NCI-H226 (cell line): ENCODE results near the gene GALNT6.

ENCODE experiments used
- DNase-seq: peaks from one replicate; pipeline ENCODE4 v3.0.0-alpha.2; 2015

Gene GALNT6

DNA sequence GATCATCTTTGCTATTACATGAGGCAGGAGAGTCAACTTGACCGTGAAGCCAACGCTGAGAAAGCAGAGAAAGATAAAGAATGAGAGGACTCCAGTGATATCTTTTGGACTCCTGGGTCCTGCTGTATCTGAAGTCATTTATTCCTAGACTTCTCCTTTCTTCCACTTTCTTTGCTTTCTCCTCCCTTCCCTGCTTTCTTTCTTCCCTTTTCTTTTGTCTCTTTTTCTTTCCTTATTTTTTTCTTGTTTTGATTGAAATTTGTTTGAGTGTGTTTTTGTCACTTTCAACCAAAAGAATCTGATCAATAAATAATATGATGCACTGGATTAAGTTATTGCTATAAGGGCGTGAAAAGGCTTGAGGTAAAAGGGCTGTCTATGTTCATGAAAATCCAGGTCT is 13.4 kb upstream of the GALNT6 start:
- no peak for DNase-seq

DNA sequence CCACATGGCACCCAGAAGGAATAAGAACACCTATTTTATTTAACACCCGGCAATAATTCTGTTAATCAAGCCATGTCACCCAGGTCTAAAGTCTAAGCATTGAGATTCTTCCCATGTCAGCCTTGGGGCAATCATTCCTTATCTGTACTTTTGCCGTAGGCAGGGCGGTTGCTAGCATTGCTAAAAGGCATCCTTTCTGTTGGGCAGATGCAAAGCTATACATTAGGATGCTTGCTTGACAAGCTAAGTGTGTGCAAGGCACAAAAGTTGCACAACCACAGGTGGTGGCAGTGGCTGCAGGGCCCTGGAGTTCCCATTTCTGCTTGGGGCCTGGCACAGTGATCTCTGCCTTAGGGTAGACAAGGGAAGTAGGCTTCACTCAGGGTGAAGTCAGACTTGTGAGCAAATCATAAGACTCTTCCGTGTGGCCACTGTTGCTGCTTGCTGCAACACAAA is 12.5 kb upstream of the GALNT6 start:
- no peak for DNase-seq

DNA sequence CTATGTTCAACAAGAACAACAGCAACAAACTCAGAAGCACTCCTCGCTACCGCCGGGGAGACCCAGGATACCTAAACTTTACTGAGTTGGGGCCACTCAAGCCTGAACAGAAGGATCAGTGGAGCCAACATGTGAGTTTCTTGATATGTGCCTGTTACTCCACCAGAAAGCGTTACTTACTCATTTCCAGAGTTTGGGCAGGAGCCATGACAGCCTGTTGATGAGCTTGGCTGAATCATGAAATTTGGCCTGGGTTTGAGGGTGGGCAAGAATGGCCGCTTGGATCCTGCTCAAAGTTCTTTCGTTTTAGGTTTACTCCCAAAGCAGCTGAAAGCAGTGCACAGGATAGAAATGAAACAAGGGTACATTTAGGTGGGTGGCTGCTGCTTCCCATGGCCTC is 12.0 kb upstream of the GALNT6 start:
- no peak for DNase-seq

DNA sequence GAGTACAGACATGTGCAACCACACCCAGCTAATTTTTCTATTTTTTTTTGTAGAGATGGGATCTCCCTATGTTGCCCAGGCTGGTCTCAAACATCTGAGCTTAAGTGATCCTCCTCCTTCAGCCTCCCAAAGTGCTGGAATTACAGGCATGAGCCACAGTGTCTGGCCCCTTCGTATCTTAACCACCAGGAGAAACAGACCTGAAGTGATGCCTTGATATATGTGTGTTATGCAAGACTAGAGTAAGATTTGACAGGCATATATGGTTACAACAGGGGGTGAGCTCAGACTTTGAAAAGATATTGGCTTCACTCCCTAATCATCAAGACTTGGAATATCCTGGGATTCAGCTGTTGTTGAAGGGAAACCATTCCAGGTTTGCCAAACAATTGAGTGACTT is 10.7 kb upstream of the GALNT6 start:
- DNase-seq = peak; percentile 45

DNA sequence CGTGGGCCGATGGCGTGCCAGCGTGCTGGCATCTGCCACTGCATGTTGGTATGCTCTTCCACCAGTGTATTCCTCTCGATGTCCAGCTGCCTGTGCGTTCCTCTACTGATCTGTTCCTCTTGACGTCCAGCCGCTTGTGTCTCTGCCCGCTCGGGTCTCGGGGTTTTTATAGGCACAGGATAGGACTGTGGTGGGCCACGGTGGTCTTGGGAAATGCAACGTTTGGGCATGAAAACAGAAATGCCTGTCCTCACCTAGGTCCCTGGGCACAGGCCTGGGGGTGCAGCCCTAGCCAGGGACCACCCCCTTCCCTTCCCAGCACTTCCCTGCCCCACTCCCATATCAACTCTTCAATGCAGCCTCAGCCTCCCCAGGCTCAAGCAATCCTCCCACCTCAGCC is 10.3 kb upstream of the GALNT6 start:
- DNase-seq = no peak

DNA sequence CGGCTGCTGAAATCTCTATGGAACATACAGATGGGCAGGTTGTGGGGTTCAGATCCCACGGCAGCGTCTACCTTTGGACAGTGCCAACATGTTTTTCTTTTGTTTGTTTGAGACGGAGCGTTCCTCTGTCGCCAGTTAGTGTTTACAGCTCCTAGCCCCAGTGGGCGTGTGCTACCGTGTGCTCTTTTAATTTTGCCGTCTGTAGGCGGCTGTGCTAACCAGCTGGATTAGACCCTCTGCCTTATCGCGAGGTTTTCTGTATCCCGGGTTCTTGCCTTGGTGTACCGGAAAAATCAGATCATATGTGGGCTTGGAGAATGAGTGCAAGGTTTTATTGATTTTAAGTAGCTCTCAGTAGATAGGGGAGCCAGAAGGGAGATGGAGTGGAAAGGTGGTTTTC is 9.8 kb upstream of the GALNT6 start:
- no peak for DNase-seq

DNA sequence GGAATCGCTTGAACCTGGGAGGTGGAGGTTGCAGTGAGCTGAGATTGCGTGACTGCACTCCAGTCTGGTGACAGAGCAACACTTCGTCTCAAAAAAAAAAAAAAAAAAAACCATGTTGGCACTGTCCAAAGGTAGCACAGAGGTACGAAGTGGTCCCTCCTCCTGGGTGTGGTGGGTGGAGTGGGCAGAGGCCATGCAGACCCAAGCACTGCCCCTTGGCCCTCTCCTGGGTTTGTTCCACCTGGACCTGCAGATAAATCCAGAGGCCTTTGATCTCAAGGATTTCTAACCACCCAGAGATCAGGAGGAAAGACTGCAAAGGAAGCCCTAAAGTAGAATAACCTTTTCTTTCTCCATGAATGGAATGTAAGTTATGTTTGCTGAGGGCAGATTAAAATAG is 8.7 kb upstream of the GALNT6 start:
- no peak for DNase-seq

DNA sequence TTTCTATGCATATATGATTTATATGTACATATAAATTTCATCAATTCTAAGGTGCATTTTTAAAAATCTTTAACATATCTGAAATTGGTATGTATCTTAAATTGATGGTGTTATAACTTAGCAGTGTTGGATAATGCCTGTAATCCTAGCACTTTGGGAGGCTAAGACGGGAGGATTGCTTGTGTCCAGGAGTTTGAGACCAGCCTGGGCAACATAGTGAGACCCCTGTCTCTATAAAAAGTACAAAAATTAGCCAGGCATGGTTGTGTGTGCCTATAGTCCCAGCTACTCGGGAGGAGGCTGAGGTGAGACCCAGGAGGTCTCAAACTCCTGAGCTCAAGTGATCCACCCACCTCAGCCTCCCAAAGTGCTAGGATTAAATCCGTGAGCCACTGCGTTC is 6.5 kb upstream of the GALNT6 start:
- no peak for DNase-seq

DNA sequence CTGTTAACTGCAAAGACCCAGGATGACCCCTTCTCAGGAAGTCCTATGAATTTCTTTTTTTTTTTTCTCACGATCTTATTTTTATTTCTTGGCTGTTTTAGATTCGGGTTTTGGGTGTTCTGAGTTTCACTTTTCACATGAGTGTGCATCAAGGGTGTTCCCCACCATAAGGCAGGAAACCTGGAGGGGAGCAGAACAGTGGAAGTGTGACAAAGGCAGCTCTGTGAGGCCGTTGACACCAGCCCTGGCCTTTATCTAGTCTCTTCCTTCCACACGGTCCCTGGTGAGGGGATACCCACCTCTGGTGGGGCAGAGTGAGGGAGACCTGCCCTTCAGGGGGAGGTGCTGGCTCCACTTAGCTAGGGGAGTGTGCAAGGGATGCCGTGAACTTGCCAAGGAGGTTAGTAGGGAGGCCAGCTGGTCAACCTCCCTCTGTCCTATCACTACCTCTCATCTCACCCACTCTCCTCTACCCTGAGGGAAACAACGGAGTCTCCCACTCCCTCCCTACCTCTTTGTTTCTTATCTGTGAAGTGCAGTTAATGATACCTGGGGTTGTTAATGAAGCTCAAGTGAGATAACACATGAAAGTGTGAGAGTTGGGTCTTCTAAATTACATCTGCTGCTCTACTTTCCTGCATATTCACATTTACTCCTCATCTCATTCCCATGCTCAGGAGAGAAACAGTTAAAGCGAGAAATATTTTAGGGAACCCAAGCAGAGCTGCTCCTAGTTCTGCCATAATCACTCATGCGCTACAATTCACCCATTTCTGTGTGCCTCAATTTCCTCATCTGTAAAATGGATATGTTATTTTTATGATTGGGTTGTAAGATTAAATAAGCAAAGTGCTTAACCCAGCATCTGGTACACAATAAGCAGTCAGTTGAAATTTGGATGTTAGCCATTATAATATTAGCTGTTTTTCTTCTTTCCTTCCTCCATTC is 4.4 kb upstream of the GALNT6 start:
- DNase-seq = no peak

DNA sequence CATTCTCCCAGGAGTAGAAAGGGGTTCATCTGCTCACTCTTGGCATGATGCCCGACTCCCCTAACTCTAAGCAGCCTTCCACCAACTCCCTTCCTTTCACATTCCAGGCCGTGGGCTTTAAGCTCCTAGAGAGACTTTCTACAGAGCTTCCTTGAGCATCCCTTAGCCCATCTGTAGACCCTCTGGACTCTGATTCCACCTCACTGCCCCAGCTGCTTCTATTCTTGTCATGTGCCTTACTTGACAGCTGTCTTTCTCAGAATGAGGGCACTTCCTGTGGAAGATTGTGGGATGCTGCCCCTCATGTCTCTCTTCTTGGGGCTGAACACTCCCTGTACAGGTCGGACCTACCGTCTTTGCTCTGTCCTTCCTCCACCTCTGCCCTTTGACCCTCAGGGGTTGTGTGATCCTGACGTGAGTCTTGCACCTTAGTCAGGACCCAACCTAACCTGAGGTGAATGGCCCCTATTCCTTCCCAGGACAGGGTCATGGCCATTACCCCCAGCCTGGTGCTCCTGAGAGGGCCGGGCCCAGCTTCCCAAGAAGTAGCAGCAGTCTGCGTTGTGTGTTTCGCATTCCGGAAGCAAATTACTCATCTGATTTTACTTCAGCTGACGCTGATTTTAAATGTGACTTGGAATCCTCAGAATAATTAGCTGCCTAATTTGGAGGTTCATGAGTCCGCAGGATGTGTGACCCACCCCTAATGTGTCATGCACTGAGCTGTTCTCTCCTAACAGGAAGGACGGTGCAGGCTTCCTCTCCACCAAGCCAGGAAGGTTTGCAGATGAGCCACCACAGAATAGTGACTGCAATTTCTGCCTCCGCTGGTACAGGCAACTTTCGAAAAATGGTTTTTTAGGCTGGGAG is 2.7 kb upstream of the GALNT6 start:
- peak; percentile 7 for DNase-seq

DNA sequence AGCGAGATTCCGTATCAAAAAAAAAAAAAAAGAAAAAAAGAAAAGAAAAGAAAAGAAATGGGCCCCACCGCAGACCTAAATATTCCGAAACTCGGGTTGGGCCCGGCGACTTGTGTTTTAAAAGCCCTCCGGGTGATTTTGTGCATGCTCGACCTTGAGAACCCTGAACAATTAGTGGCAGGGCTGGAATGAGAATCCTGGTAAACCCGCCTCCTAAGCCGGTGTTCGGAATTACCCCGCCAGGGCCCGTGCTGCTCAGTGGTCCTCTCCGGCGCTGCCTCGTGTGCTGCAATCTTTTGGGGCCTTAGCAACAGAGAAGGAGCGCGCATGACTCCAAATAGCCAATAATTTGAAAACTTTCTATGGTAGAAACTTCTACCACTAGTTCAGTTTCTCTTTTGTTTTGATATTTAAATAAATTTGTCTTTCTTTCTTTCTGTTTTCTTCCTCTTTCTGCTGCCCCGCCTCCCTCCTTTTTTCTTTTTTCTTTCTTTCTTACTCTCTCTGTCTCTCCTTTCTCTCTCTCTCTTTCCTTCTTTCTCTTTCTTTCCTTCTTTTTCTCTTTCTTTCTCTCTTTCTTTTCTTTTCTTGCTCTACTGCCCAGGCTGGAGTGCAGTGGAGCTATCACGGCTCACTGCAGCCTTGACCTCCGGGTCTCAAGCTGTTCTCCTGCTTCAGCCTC is 1.5 kb upstream of the GALNT6 start:
- DNase-seq = no peak

DNA sequence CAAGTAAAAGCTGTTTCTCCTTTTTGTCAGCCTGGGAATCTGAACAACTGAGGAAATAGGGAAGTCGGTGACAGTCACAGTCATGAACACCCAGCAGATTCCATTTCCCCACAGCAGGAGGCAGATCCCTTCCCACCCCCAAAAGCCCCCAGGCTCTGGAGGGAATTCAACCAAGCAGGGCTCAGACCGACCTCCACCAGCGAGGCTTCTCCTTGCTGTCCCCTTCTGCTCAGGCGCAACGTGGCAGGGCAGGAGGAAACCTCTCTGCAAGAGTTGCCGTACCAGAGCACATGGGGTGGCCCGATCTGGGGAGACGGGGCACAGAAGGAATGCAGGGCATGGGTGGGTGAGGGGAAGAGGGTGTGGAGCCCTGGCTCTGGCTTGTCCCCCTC is 319 bp downstream of the GALNT6 start:
- no peak for DNase-seq

DNA sequence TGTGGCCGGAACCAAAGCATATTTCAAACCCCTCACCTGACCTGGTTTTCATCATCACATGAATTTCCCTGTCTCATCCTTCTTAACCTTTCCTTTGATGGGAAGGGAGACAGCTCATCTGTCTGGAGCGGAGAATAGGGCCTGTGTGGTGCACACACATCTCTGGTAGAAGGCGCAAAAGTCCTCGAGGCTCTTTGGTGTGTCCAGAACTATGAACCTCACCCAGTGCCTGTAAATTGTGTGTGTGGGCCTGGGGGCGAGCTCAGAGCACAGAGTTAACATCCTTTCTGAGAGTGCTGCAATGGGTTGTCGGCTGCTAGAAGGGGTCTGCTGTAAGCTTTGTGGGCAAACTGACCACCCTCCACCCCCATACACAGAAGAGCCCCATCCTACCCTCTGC is 749 bp downstream of the GALNT6 start:
- no peak for DNase-seq

DNA sequence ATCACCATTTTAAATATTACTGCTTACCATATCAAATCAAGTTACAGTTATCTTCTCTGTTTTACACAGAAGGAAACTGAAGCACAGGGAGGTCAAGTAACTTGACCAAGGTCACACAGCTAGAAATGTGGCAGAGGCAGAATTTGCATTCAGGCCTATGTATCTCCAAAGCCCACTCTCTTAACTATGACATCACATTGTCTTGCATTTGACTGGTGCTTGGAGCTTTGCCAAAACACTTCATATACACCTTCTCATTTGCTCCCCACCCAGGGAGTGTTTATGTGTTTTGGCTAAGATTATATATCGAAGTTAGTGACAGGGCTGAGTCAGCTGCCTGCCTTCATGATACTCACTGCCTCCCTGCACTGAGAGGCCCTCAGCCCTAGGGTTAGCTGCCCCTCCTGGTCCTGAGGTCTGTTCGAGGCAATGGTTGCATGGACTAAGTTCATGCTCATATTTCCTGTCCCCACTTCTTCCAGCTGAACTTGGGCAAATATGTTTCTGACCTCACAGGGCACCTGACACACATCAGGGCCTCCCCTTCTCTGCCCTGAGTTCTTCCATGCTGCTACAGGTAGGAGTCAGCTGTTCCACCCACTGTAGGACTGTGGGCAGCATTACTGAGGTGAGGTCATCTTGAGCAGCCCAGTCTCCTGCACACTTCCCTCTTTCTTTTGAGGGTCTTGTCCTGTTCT is 1.8 kb downstream of the GALNT6 start:
- DNase-seq = peak; percentile 70

DNA sequence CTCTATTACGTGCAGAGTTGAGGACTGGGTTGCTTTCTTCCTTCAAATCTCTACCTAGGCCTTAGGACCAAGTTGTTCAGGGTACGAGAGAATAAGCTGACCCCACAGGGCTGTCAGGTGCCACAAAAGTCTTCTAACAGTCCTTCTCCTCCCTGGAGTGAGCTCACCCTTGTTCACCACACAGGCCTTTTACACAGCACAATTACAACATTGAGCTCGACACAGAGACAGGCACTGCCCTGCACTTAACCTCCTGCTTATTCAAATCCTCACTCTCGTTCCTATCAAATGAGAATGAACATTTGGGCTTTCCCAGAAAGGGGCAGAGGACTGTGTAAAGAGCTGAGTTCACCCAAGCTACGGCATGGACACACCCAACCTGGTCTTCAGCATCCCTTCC is 2.4 kb downstream of the GALNT6 start:
- DNase-seq = peak; percentile 46

DNA sequence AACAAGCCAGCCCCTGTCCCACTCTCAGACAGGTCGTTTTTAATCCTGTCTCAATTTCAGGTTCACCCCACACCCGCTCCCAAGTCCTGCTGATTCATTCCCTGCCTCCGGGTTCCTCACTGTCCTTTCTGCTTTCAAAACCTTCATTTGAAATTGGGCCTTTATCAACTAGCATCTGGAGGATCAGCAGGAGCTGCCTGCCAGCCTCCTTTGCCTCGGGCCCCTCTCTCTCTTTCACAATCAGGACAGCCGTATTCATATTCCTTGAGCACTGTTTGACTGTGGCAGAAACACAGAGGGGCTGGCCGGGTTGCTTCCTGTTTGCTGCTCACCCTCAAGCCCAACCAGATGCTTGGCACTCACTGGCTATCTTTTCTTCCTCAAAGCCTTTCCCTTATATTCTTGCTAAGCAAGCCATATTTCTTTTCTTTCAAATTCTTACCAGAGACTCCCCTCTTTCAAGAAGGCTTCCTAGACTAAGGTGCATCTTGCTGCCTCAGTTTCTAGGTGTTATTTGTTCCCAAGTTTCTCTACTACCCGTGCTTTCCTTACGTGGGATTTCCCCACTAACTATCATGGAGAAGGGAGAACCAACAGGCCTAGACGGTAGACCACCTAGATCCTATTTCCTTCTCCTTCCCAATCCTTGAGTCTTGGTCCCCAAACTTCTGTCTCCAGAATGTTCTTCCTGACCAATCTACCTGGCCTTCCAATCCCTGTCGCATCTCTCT is 3.0 kb downstream of the GALNT6 start:
- peak; percentile 71 for DNase-seq

DNA sequence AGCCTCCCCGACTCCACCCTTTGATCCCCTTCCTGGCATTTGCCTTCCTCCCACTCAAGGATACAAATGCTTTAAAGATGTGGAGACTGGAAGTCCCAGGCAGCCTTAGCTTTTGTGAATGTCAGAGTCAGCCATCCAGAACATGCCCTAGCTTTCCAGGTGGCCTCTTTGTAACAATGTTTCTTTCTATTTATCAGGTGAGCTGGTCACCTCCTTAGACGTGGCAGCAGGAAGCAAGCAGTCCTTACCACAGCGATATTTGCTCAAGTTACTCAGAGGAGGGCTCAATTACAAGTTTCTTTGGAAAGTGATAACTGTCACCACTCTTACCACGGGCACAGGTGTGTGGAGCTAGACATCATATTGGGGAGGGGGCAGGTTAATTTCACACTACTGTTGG is 4.9 kb downstream of the GALNT6 start:
- no peak for DNase-seq

DNA sequence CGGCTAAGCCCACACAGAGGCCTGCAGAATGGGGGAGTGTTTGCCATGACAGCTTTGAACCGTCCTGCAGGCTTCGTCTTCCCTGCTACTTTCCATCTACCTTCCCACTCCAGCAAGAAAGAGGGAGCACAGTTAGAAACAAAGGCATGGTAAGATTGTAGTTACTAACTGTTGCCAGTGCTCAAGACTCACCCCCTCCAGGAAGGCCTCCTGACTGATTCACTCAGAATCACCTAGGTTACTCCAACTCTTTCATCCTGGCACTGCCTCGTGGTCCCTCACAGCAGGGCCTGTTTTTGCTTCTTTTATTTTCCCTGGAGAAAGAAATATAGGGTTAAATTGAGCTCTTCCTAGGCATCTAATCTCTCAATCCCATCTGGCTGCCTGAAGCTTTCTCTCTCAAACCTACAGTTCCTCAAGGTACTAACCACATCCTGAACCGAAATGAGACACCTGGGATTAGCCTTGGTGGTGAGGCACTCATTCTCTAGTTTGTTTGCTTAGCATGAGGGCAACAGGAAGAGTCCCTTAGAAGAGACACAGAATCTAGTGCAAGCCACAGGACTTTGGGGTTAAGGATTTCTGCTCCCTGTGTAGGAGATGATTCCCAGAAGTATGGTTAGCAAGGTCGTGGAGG is 7.8 kb downstream of the GALNT6 start:
- no peak for DNase-seq

DNA sequence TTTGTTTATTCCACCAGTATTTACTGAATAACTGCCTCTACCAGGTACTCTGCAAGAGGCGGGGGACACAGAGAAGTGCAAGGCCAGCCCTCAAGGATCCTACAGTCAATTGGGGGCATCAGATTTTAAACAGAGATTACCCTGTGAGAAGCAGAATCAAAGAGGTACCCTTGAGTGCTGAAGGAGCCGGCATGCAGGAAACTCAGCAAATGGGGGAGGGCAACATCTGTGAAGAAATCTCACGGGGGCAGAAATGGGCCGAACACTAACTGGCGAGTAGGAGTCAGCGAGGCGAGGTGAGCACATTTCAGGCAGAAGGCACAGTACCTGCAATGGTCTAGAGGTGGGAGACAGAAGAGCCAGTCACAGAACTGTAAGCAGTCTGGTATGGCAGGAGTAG is 9.0 kb downstream of the GALNT6 start:
- no peak for DNase-seq

DNA sequence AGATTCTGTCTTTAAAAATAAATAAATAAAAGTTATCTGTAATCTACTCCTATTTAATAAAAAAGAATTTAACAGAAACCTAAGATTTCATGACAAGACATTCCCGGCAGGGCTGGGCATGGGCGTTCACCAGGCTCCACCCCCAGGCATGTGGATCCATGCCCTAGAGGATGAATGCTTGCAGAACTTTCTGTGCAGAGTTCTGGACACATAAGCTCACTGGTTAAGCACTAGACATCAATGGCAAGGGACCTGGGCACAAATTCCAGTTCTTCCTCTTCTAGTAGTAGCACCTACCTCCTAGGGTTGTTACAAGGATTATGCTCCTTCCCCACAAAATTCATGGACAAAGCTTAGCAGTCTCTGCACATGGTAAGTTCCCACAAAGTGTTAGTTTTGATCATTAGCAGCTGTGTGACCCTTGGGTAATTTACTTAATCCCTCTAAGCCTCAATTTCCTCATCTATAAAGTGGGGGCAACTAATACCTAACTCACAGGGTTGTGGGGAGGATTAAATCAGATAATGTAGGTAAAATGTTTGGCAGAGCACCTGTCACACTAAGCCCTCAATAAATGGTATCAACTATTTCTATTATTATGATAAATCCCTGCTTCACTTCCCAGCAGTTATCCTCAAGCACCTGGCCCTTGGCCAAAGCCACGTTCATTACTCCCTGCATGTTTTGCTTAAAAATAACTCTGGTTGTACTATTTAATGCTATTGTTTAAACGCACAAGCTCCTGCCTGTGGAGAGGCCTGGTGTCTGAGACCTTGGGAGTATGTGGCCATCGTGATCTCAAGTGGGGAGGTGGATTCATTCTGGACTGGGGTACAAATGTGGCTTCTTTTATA is 9.8 kb downstream of the GALNT6 start:
- DNase-seq = no peak

DNA sequence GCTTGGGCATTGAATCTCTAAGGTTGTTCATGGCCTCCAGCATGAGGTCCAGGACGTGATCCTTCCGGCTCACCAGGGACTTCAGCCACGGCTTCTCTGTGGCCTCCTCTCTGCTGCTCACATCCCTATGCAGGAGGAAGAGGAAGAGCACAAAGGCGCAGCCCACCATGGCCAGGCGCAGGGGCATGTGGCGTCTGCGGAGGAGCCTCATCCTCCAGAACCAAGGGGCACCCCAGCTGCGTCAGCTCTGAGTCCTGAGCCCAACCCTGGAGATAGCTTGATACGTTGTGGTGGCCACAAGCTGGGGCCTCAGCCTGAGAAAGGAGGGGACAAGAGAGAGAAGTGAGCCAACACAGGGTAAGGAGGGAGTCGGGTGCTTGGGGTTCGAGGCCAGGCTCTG is 11.6 kb downstream of the GALNT6 start:
- no peak for DNase-seq
